Sigmoid colon (tissue), 7 donors: ENCODE measurements around the gene LRP10. TPM values are rescaled to one million over a fixed set of nuclear protein-coding genes. Genes with fewer than 3 reads are reported as not detected.

Experiments
- DNase-seq: peaks from one replicate; pipeline ENCODE4 v3.0.0-alpha.2; 2019
- H3K27ac ChIP-seq, 4 donors: fragments of 200-600 bp; sonication (generic); one replicate each; pipeline ENCODE4 v1.5.1; 2016 to 2019; ENCODE audit warnings: mild to moderate bottlenecking in 1 of 4
- H3K27me3 ChIP-seq, 3 donors: fragments of 200-600 bp; sonication (generic); one replicate each; pipeline ENCODE4 v1.5.1; 2019; ENCODE audit warnings: mild to moderate bottlenecking in 1 of 3
- H3K36me3 ChIP-seq, 4 donors: fragments of 200-600 bp; sonication (generic); one replicate each; pipeline ENCODE4 v1.5.1; 2016 to 2019
- H3K4me1 ChIP-seq, 4 donors: fragments of 200-600 bp; sonication (generic); one replicate each; pipeline ENCODE4 v1.5.1; 2017 to 2019
- H3K4me3 ChIP-seq, 4 donors: fragments of 200-600 bp; sonication (generic); one replicate each; pipeline ENCODE4 v1.5.1; 2017 to 2019; ENCODE audit warnings: mild to moderate bottlenecking in 2 of 4, moderate library complexity in 1 of 4
- H3K9me3 ChIP-seq, 4 donors: fragments of 200-600 bp in 3 of 4; sonication (generic) in 3 of 4; one replicate each; pipeline versions ENCODE4 v1.5.1 to v1.6.1; 2013 to 2019
- EP300 ChIP-seq, 4 donors: sonication (generic); formaldehyde crosslinking; IDR thresholded peaks; one replicate each; pipeline ENCODE4 v1.6.1; 2017; ENCODE audit warnings: antibody characterized with exemption in 4 of 4
- POLR2A ChIP-seq, 2 donors: fragments of 450-650 bp; IDR thresholded peaks; one replicate each; pipeline ENCODE4 v1.6.1; 2016; ENCODE audit warnings: antibody characterized with exemption in 2 of 2, mild to moderate bottlenecking in 2 of 2, moderate library complexity in 2 of 2
- POLR2AphosphoS5 ChIP-seq, 4 donors: sonication (generic); formaldehyde crosslinking; IDR thresholded peaks; one replicate each; pipeline ENCODE4 v1.6.1; 2017; ENCODE audit warnings: antibody characterized with exemption in 4 of 4
- WGBS, 2 donors: extraction: QIAGEN DNeasy Blood & Tissue Kit; methylation state at CpG; one replicate each; pipeline ENCODE4 v1.1.7; 2013; 5-methylcytosine and 5-hydroxymethylcytosine counted together
- intact Hi-C: fragments of 100-400 bp; cut with DNase I; formaldehyde crosslinking; loops from one replicate; pipeline ENCODE4 v1.15.1; 2023
- polyA plus RNA-seq, 3 donors: library from polyadenylated mRNA; stranded (reverse); fragments of 200-250 nt; gene quantifications; one replicate each; pipeline ENCODE4 v1.2.3, GENCODE V29; 2013
- total RNA-seq, 4 donors: library from RNA; depleted of rRNA; stranded (reverse); fragments of >200 nt; gene quantifications; one replicate each; pipeline ENCODE4 v1.1.0, GENCODE V29; 2016
- TF ChIP-seq, protein P1 (sequence below), 4 experiments: fragments of 450-650 bp in 3 of 4; fragments of 200-600 bp in 1 of 4; IDR thresholded peaks; one replicate each; pipeline ENCODE4 v1.5.1; 2016 to 2019; ENCODE audit warnings: antibody characterized with exemption in 4 of 4, mild to moderate bottlenecking in 3 of 4, moderate library complexity in 2 of 4
- donor health status: healthy with polysubstance abuse.
- donor health status: Bipolar disorder and iron deficiency.
- donor health status: healthy.

Gene LRP10
- total and polyA plus RNA-seq, 7 donors, result 34.4 to 139 (median 85.9) TPM

- H3K27ac ChIP-seq, result peak overlapping the region in 1 of 4 donors; percentile 12
- no peak overlapping the region for H3K4me3 ChIP-seq
- 97% methylated on average over 20 of the region's 20 CpGs for WGBS, 2 donors
- peaks cover 43 to 65% (median 55%) of the 10 kb centered on the region in 4 donors for H3K36me3 ChIP-seq
- H3K27me3 ChIP-seq, result no peaks in the 10 kb centered on the region
- H3K9me3 ChIP-seq, result no peaks in the 10 kb centered on the region
- DNase-seq, result no peak
- intact Hi-C loops, result no loop called here
- TF ChIP-seq POLR2A (IDR thresholded peaks at IDR 0.05) (no peak), EP300 (IDR thresholded peaks at IDR 0.05) (no peak), POLR2AphosphoS5 (IDR thresholded peaks at IDR 0.05) (no peak)
- TF ChIP-seq, protein P1, sequence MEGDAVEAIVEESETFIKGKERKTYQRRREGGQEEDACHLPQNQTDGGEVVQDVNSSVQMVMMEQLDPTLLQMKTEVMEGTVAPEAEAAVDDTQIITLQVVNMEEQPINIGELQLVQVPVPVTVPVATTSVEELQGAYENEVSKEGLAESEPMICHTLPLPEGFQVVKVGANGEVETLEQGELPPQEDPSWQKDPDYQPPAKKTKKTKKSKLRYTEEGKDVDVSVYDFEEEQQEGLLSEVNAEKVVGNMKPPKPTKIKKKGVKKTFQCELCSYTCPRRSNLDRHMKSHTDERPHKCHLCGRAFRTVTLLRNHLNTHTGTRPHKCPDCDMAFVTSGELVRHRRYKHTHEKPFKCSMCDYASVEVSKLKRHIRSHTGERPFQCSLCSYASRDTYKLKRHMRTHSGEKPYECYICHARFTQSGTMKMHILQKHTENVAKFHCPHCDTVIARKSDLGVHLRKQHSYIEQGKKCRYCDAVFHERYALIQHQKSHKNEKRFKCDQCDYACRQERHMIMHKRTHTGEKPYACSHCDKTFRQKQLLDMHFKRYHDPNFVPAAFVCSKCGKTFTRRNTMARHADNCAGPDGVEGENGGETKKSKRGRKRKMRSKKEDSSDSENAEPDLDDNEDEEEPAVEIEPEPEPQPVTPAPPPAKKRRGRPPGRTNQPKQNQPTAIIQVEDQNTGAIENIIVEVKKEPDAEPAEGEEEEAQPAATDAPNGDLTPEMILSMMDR (IDR thresholded peaks at IDR 0.05), result no peak
- H3K4me1 ChIP-seq, result peaks cover 0 to 40% (median 36%) of the 10 kb centered on the region in 4 donors
Measured at GRCh38 chr14:22875748-22876319, 4.3 kb downstream of the LRP10 start.

DNA sequence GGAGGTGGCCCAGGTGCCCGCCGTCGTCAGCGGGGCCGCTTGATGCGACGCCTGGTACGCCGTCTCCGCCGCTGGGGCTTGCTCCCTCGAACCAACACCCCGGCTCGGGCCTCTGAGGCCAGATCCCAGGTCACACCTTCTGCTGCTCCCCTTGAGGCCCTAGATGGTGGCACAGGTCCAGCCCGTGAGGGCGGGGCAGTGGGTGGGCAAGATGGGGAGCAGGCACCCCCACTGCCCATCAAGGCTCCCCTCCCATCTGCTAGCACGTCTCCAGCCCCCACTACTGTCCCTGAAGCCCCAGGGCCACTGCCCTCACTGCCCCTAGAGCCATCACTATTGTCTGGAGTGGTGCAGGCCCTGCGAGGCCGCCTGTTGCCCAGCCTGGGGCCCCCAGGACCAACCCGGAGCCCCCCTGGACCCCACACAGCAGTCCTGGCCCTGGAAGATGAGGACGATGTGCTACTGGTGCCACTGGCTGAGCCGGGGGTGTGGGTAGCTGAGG lies 5.5 kb downstream of the LRP10 start:
- peaks cover 43 to 65% (median 55%) of the 10 kb centered on the region in 4 donors for H3K36me3 ChIP-seq
- no peak for TF ChIP-seq EP300 (IDR thresholded peaks at IDR 0.05)
- TF ChIP-seq POLR2A (IDR thresholded peaks at IDR 0.05), result no peak
- TF ChIP-seq, protein P1 (IDR thresholded peaks at IDR 0.05), result no peak
- TF ChIP-seq POLR2AphosphoS5 (IDR thresholded peaks at IDR 0.05), result no peak
- H3K9me3 ChIP-seq, result no peaks in the 10 kb centered on the region
- no peak overlapping the region for H3K4me3 ChIP-seq
- no peaks in the 10 kb centered on the region for H3K27me3 ChIP-seq
- peaks cover 0 to 41% (median 35%) of the 10 kb centered on the region in 4 donors for H3K4me1 ChIP-seq
- H3K27ac ChIP-seq, result no peak overlapping the region
- no peak for DNase-seq
- intact Hi-C loops, result no loop called here
- 92 to 96% methylated on average over 22 of the region's 22 CpGs for WGBS, 2 donors

- no peak for DNase-seq
- no peak overlapping the region for H3K27ac ChIP-seq
- peaks cover 0 to 47% (median 40%) of the 10 kb centered on the region in 4 donors for H3K4me1 ChIP-seq
- H3K27me3 ChIP-seq, result no peaks in the 10 kb centered on the region
- intact Hi-C loops, result no loop called here
- no peak overlapping the region for H3K4me3 ChIP-seq
- H3K9me3 ChIP-seq, result no peaks in the 10 kb centered on the region
- 84 to 86% methylated on average over 8 of the region's 8 CpGs for WGBS, 2 donors
- H3K36me3 ChIP-seq, result peaks cover 43 to 61% (median 52%) of the 10 kb centered on the region in 4 donors
- no peak for TF ChIP-seq POLR2AphosphoS5 (IDR thresholded peaks at IDR 0.05)
- TF ChIP-seq, protein P1 (IDR thresholded peaks at IDR 0.05), result no peak
- no peak for TF ChIP-seq POLR2A (IDR thresholded peaks at IDR 0.05)
- no peak for TF ChIP-seq EP300 (IDR thresholded peaks at IDR 0.05)
Measured at GRCh38 chr14:22878271-22879246, 7.0 kb downstream of the LRP10 start.

DNA sequence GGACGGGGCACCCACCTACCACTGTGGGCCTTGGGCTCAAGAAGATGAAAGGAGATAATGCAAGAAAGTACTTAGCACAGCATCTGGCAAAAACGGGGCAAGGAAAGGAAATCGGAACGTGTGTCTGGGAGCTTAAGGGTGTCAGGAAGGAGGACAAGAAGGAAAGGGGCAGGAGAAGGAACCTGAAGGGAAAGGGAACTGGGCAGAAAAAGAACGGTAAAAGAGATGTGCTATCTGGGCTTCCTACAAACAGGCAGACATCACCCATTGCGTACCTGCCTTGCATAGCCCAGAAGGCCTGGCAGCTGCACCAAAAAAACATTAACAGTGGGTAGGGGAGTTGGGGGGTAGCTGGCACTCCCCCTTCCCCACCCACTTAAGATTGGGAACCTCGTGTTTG lies 10.5 kb downstream of the LRP10 start:
- peaks cover 0 to 28% (median 20%) of the 10 kb centered on the region in 4 donors for H3K4me1 ChIP-seq
- peaks cover 16 to 26% (median 19%) of the 10 kb centered on the region in 4 donors for H3K36me3 ChIP-seq
- DNase-seq, result no peak
- H3K27me3 ChIP-seq, result no peaks in the 10 kb centered on the region
- no peaks in the 10 kb centered on the region for H3K9me3 ChIP-seq
- intact Hi-C loops, result no loop called here
- no peak overlapping the region for H3K27ac ChIP-seq
- no peak overlapping the region for H3K4me3 ChIP-seq
- 38 to 46% methylated on average over 7 of the region's 7 CpGs for WGBS, 2 donors
- TF ChIP-seq POLR2A (IDR thresholded peaks at IDR 0.05), result no peak
- no peak for TF ChIP-seq EP300 (IDR thresholded peaks at IDR 0.05)
- TF ChIP-seq POLR2AphosphoS5 (IDR thresholded peaks at IDR 0.05), result no peak
- TF ChIP-seq, protein P1 (IDR thresholded peaks at IDR 0.05), result no peak
